ENCODE measurements around the gene ARHGEF28.

The ARHGEF28 gene

DNA sequence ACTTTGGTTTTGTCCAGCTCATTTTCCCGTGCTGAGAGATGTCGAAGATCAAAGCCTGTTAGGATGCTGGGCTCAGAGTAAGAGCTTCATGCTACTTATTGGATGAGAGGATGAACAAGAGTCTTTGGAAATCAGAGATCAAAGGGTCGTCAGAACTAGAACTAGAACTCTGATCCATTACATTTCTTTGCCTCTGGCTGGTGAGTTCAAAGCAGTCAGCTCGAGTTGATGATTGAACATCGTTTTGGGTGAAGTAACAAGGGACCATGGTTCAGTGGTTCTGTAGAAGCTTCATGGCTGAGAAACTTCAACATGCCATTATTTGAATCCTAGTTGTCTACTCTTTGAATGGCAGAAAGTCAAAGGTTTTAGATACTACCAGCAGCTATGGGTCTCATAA is 320.3 kb downstream of the ARHGEF28 start:
- H3K4me1 ChIP-seq (ENCODE audit: control insufficient read depth, insufficient read depth, low read depth, low read length), result peaks cover 12% of the 10 kb centered on the region
- H3K4ac ChIP-seq (ENCODE audit: low read depth in 1 of 2, low read length in 2 of 2), result no peak overlapping the region
- H3K23ac ChIP-seq (ENCODE audit: low read length in 2 of 2), result no peak overlapping the region
- WGBS, result 96% methylated on average over 5 of the region's 5 CpGs
- no peak for DNase-seq
- no peak overlapping the region for H3K4me2 ChIP-seq (ENCODE audit: low read length, poor library complexity, severe bottlenecking)
- no peak overlapping the region for H3K4me3 ChIP-seq (ENCODE audit: insufficient read depth in 1 of 2, low read depth in 1 of 2, low read length in 2 of 2)
- peak overlapping the region; percentile 90 for H3K27ac ChIP-seq (ENCODE audit: low read length, poor library complexity, severe bottlenecking)
- no peak overlapping the region for H2BK15ac ChIP-seq (ENCODE audit: low read depth, poor library complexity, severe bottlenecking)
- H2BK12ac ChIP-seq (ENCODE audit: low read length in 2 of 2), result no peak overlapping the region
- no peak overlapping the region for H3K18ac ChIP-seq (ENCODE audit: low read depth in 1 of 2, low read length in 2 of 2)
- H4K8ac ChIP-seq (ENCODE audit: low read length), result no peak overlapping the region
- H3K79me1 ChIP-seq (replicated peaks; ENCODE audit: low read length, poor library complexity, severe bottlenecking), result peaks cover 6% of the 10 kb centered on the region
- H2BK5ac ChIP-seq (ENCODE audit: low read depth, low read length, poor library complexity, severe bottlenecking), result no peak overlapping the region
- H3K27me3 ChIP-seq (ENCODE audit: control insufficient read depth in 1 of 2, insufficient read depth in 1 of 2, low read length in 2 of 2), result peaks cover 0 to 12% of the 10 kb centered on the region in 2 experiments
- no peak overlapping the region for H3K9ac ChIP-seq (ENCODE audit: low read length)
- H4K91ac ChIP-seq (ENCODE audit: low read length), result no peak overlapping the region
- peaks cover 0 to 7% of the 10 kb centered on the region in 2 experiments for H3K36me3 ChIP-seq (ENCODE audit: control insufficient read depth in 1 of 2, insufficient read depth in 2 of 2, low read depth in 1 of 2, low read length in 2 of 2)
- H3K9me3 ChIP-seq (ENCODE audit: control insufficient read depth, low read length), result peaks cover 5% of the 10 kb centered on the region
- no peak overlapping the region for H2BK120ac ChIP-seq (ENCODE audit: low read depth, low read length)
- H2AFZ ChIP-seq (ENCODE audit: low read depth, low read length), result no peak overlapping the region
- no peak overlapping the region for H2AK5ac ChIP-seq (ENCODE audit: low read length, severe bottlenecking)
- no peak overlapping the region for H3K14ac ChIP-seq (ENCODE audit: low read length in 2 of 2)

- peaks cover 10% of the 10 kb centered on the region for H3K4me1 ChIP-seq (ENCODE audit: control insufficient read depth, insufficient read depth, low read depth, low read length)
- no peak overlapping the region for H2BK15ac ChIP-seq (ENCODE audit: low read depth, poor library complexity, severe bottlenecking)
- H3K14ac ChIP-seq (ENCODE audit: low read length in 2 of 2), result no peak overlapping the region
- no peak for DNase-seq
- 34% methylated on average over 5 of the region's 5 CpGs for WGBS
- no peak overlapping the region for H3K4ac ChIP-seq (ENCODE audit: low read depth in 1 of 2, low read length in 2 of 2)
- no peak overlapping the region for H2BK12ac ChIP-seq (ENCODE audit: low read length in 2 of 2)
- H3K79me1 ChIP-seq (replicated peaks; ENCODE audit: low read length, poor library complexity, severe bottlenecking), result peaks cover 2% of the 10 kb centered on the region
- H2BK120ac ChIP-seq (ENCODE audit: low read depth, low read length), result no peak overlapping the region
- H4K8ac ChIP-seq (ENCODE audit: low read length), result no peak overlapping the region
- H2AFZ ChIP-seq (ENCODE audit: low read depth, low read length), result no peak overlapping the region
- no peak overlapping the region for H3K4me3 ChIP-seq (ENCODE audit: insufficient read depth in 1 of 2, low read depth in 1 of 2, low read length in 2 of 2)
- H3K23ac ChIP-seq (ENCODE audit: low read length in 2 of 2), result no peak overlapping the region
- no peak overlapping the region for H4K91ac ChIP-seq (ENCODE audit: low read length)
- H3K9ac ChIP-seq (ENCODE audit: low read length), result no peak overlapping the region
- H3K27ac ChIP-seq (ENCODE audit: low read length, poor library complexity, severe bottlenecking), result peak overlapping the region; percentile 90
- peaks cover 0 to 3% of the 10 kb centered on the region in 2 experiments for H3K36me3 ChIP-seq (ENCODE audit: control insufficient read depth in 1 of 2, insufficient read depth in 2 of 2, low read depth in 1 of 2, low read length in 2 of 2)
- H3K18ac ChIP-seq (ENCODE audit: low read depth in 1 of 2, low read length in 2 of 2), result no peak overlapping the region
- H2BK5ac ChIP-seq (ENCODE audit: low read depth, low read length, poor library complexity, severe bottlenecking), result peak overlapping the region; percentile 95
- H2AK5ac ChIP-seq (ENCODE audit: low read length, severe bottlenecking), result peak overlapping the region; percentile 99
- peaks cover 5% of the 10 kb centered on the region for H3K9me3 ChIP-seq (ENCODE audit: control insufficient read depth, low read length)
- peaks cover 0 to 12% of the 10 kb centered on the region in 2 experiments for H3K27me3 ChIP-seq (ENCODE audit: control insufficient read depth in 1 of 2, insufficient read depth in 1 of 2, low read length in 2 of 2)
- H3K4me2 ChIP-seq (ENCODE audit: low read length, poor library complexity, severe bottlenecking), result peak overlapping the region; percentile 12
Observed at GRCh38 chr5:73946919-73947602, 321.1 kb downstream of the ARHGEF28 start.

- H3K9ac ChIP-seq (ENCODE audit: low read length), result peak overlapping the region; percentile 44
Observed at GRCh38 chr5:73947906-73948640, 322.1 kb downstream of the ARHGEF28 start.

DNA sequence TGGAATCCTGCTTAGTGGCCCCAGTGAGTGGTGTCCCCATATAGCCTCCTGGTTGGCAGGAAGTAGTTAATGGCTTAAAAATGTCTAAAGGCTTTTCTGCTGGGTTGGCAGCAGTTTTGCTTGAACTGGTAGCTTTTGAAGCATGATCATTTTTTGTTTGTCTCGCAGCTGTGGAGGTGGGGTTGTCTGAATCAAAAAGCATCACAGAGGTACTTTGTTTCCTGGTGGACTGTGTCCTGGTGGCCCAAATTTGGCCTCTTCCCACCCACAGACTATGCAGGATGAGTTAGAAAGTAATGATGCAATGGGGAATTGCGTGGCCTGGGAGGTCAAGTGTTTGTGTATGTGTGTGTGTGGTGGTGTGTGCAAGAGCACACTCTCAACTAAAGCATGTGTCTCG is 322.7 kb downstream of the ARHGEF28 start:
- H3K36me3 ChIP-seq (ENCODE audit: control insufficient read depth in 1 of 2, insufficient read depth in 2 of 2, low read depth in 1 of 2, low read length in 2 of 2), result no peaks in the 10 kb centered on the region
- no peaks in the 10 kb centered on the region for H3K79me1 ChIP-seq (replicated peaks; ENCODE audit: low read length, poor library complexity, severe bottlenecking)
- no peak overlapping the region for H2BK5ac ChIP-seq (ENCODE audit: low read depth, low read length, poor library complexity, severe bottlenecking)
- peaks cover 0 to 19% of the 10 kb centered on the region in 2 experiments for H3K27me3 ChIP-seq (ENCODE audit: control insufficient read depth in 1 of 2, insufficient read depth in 1 of 2, low read length in 2 of 2)
- H3K4me1 ChIP-seq (ENCODE audit: control insufficient read depth, insufficient read depth, low read depth, low read length), result peaks cover 10% of the 10 kb centered on the region
- no peak overlapping the region for H3K27ac ChIP-seq (ENCODE audit: low read length, poor library complexity, severe bottlenecking)
- H3K9me3 ChIP-seq (ENCODE audit: control insufficient read depth, low read length), result peaks cover 5% of the 10 kb centered on the region
- H3K4me2 ChIP-seq (ENCODE audit: low read length, poor library complexity, severe bottlenecking), result no peak overlapping the region
- no peak overlapping the region for H2BK120ac ChIP-seq (ENCODE audit: low read depth, low read length)
- peak overlapping the region in 1 of 2 experiments; percentile 10 for H3K4me3 ChIP-seq (ENCODE audit: insufficient read depth in 1 of 2, low read depth in 1 of 2, low read length in 2 of 2)
- no peak overlapping the region for H2BK12ac ChIP-seq (ENCODE audit: low read length in 2 of 2)
- H3K23ac ChIP-seq (ENCODE audit: low read length in 2 of 2), result no peak overlapping the region
- H3K4ac ChIP-seq (ENCODE audit: low read depth in 1 of 2, low read length in 2 of 2), result no peak overlapping the region
- no peak overlapping the region for H3K14ac ChIP-seq (ENCODE audit: low read length in 2 of 2)
- no peak overlapping the region for H2AFZ ChIP-seq (ENCODE audit: low read depth, low read length)
- no peak overlapping the region for H2BK15ac ChIP-seq (ENCODE audit: low read depth, poor library complexity, severe bottlenecking)
- H3K9ac ChIP-seq (ENCODE audit: low read length), result peak overlapping the region; percentile 44
- peak overlapping the region in 1 of 2 experiments; percentile 73 for H3K18ac ChIP-seq (ENCODE audit: low read depth in 1 of 2, low read length in 2 of 2)
- peak; percentile 81 for DNase-seq
- 64% methylated on average over 1 of the region's 3 CpGs for WGBS
- no peak overlapping the region for H4K8ac ChIP-seq (ENCODE audit: low read length)
- H4K91ac ChIP-seq (ENCODE audit: low read length), result no peak overlapping the region
- H2AK5ac ChIP-seq (ENCODE audit: low read length, severe bottlenecking), result no peak overlapping the region

More at GRCh38 chr5:73947906-73948640, 322.1 kb downstream of the ARHGEF28 start:
- H3K23ac ChIP-seq (ENCODE audit: low read length in 2 of 2), result no peak overlapping the region
- peaks cover 0 to 16% of the 10 kb centered on the region in 2 experiments for H3K27me3 ChIP-seq (ENCODE audit: control insufficient read depth in 1 of 2, insufficient read depth in 1 of 2, low read length in 2 of 2)
- no peaks in the 10 kb centered on the region for H3K36me3 ChIP-seq (ENCODE audit: control insufficient read depth in 1 of 2, insufficient read depth in 2 of 2, low read depth in 1 of 2, low read length in 2 of 2)
- no peak overlapping the region for H2BK15ac ChIP-seq (ENCODE audit: low read depth, poor library complexity, severe bottlenecking)
- peaks cover 5% of the 10 kb centered on the region for H3K9me3 ChIP-seq (ENCODE audit: control insufficient read depth, low read length)
- H3K18ac ChIP-seq (ENCODE audit: low read depth in 1 of 2, low read length in 2 of 2), result no peak overlapping the region
- H3K27ac ChIP-seq (ENCODE audit: low read length, poor library complexity, severe bottlenecking), result peak overlapping the region; percentile 19
- H3K4ac ChIP-seq (ENCODE audit: low read depth in 1 of 2, low read length in 2 of 2), result no peak overlapping the region
- DNase-seq, result no peak
- no peak overlapping the region for H3K4me2 ChIP-seq (ENCODE audit: low read length, poor library complexity, severe bottlenecking)
- no peak overlapping the region for H2BK5ac ChIP-seq (ENCODE audit: low read depth, low read length, poor library complexity, severe bottlenecking)
- no peak overlapping the region for H4K8ac ChIP-seq (ENCODE audit: low read length)
- H2BK120ac ChIP-seq (ENCODE audit: low read depth, low read length), result no peak overlapping the region
- H2AFZ ChIP-seq (ENCODE audit: low read depth, low read length), result no peak overlapping the region
- H3K79me1 ChIP-seq (replicated peaks; ENCODE audit: low read length, poor library complexity, severe bottlenecking), result peaks cover 2% of the 10 kb centered on the region
- peaks cover 10% of the 10 kb centered on the region for H3K4me1 ChIP-seq (ENCODE audit: control insufficient read depth, insufficient read depth, low read depth, low read length)
- H3K14ac ChIP-seq (ENCODE audit: low read length in 2 of 2), result no peak overlapping the region
- no peak overlapping the region for H4K91ac ChIP-seq (ENCODE audit: low read length)
- H3K4me3 ChIP-seq (ENCODE audit: insufficient read depth in 1 of 2, low read depth in 1 of 2, low read length in 2 of 2), result peak overlapping the region in 1 of 2 experiments; percentile 10
- peak overlapping the region; percentile 46 for H2AK5ac ChIP-seq (ENCODE audit: low read length, severe bottlenecking)
- H2BK12ac ChIP-seq (ENCODE audit: low read length in 2 of 2), result peak overlapping the region in 1 of 2 experiments; percentile 2
- whole genome bisulfite sequencing, result 85% methylated on average over 9 of the region's 9 CpGs

All from mesenchymal stem cell (in vitro differentiated cells and primary cell).